Heart left ventricle (tissue), 16 donors: ENCODE results near the gene CNTD1. TPM values are rescaled to one million over a fixed set of nuclear protein-coding genes. Genes with fewer than 3 reads are reported as not detected.
A peak's percentile ranks its signal among the peaks of the same experiment; 100 is the strongest.

ENCODE experiments used
- ATAC-seq, 4 donors: fragments of 200-7000 bp; cut with Tn5 transposase; one replicate each; pipeline ENCODE4 v1.9.1; 2020 to 2022; ENCODE audit warnings: moderate library complexity in 4 of 4, mild to moderate bottlenecking in 3 of 4, moderate number of reproducible peaks in 1 of 4
- DNase-seq, 5 donors: peaks; one replicate each; pipeline ENCODE4 v3.0.0-alpha.2; 2020
- H3K27ac ChIP-seq, 12 donors: fragments of 200-600 bp; sonication (generic) in 4 of 12; one replicate each; pipeline versions ENCODE4 v1.5.0 to v1.8.0; 2016 to 2022; ENCODE audit warnings: mild to moderate bottlenecking in 2 of 12
- H3K27me3 ChIP-seq, 9 donors: fragments of 200-600 bp; sonication (generic) in 2 of 9; one replicate each; pipeline versions ENCODE4 v1.5.1 to v1.8.0; 2016 to 2022; ENCODE audit warnings: mild to moderate bottlenecking in 3 of 9
- H3K36me3 ChIP-seq, 9 donors: fragments of 200-600 bp; sonication (generic) in 2 of 9; one replicate each; pipeline versions ENCODE4 v1.5.0 to v1.8.0; 2018 to 2022; ENCODE audit warnings: mild to moderate bottlenecking in 2 of 9
- H3K4me1 ChIP-seq, 12 donors: fragments of 200-600 bp; sonication (generic) in 4 of 12; one replicate each; pipeline versions ENCODE4 v1.5.0 to v1.8.0; 2016 to 2022; ENCODE audit warnings: mild to moderate bottlenecking in 3 of 12
- H3K4me3 ChIP-seq, 12 donors: fragments of 200-600 bp; sonication (generic) in 4 of 12; one replicate each; pipeline versions ENCODE4 v1.5.0 to v1.8.0; 2017 to 2022; ENCODE audit warnings: mild to moderate bottlenecking in 9 of 12, moderate library complexity in 4 of 12
- H3K9me3 ChIP-seq, 12 donors: fragments of 200-600 bp; sonication (generic) in 4 of 12; one replicate each; pipeline versions ENCODE4 v1.5.0 to v1.8.0; 2016 to 2022; ENCODE audit warnings: mild to moderate bottlenecking in 1 of 12
- POLR2A ChIP-seq, 2 donors: fragments of 450-650 bp; IDR thresholded peaks; one replicate each; pipeline ENCODE4 v1.6.1; 2017; ENCODE audit warnings: antibody characterized with exemption in 2 of 2, mild to moderate bottlenecking in 2 of 2, moderate library complexity in 2 of 2
- WGBS, 4 donors: extraction: QIAGEN DNeasy Blood & Tissue Kit in 2 of 4; methylation state at CpG; one replicate each; pipeline versions ENCODE4 v1.1.5 to v1.1.7; 2013 to 2018; 5-methylcytosine and 5-hydroxymethylcytosine counted together
- intact Hi-C, 10 donors: fragments of 100-400 bp; cut with DNase I; formaldehyde crosslinking; loops; one replicate each; pipeline versions ENCODE4 v1.11.1 to v1.14.2; 2022
- polyA plus RNA-seq, 2 donors: library from polyadenylated mRNA; stranded (reverse); fragments of 200-250 nt; gene quantifications; one replicate each; pipeline ENCODE4 v1.2.3, GENCODE V29; 2013
- total RNA-seq, 9 donors: library from RNA; depleted of rRNA in 2 of 9; stranded (reverse); fragments of >200 nt in 2 of 9; fragmentation: NEBNext Ultra II Directional in 3 of 9; extraction: Animal tissue kit (Norgen Biotek cat#: 25700) in 3 of 9; gene quantifications; one replicate each; pipeline versions ENCODE4 v1.1.0 to v1.2.4, GENCODE V29; 2016 to 2023
- TF ChIP-seq, protein P1 (sequence below), 12 donors: fragments of 200-600 bp; sonication (generic) in 4 of 12; IDR thresholded peaks; one replicate each; pipeline versions ENCODE4 v1.5.0 to v1.8.0; 2018 to 2022; ENCODE audit warnings: antibody characterized with exemption in 12 of 12, mild to moderate bottlenecking in 5 of 12
- donor health status: ischemic (EF 13 %, LVEDD 7.1; RV severe dilation, severe dysfunction).
- donor health status: healthy with polysubstance abuse.
- donor health status: DM: no; HTN: yes; CAD: no.
- donor health status: DM: no; HTN: no; CAD: no.
- donor health status: ischemic (EF 25% LVEDD 6.9; RV normal size, moderate dysfunction).
- donor health status: ischemic (EF 25% LVEDD 5.7; RV mildly dilated, moderate dysfunction).
- donor health status: healthy.
- donor health status: DM: yes; HTN: yes; CAD: no.
- donor health status: ischemic (EF 35%, LVEDD 5.7; RV mildly dilated, moderate dysfunction).
- donor health status: nonischemic (EF 11% LVEDD 7.7; RV severe dilation, severe dysfunction).
- donor health status: DM: yes; HTN: yes; CAD: no.
- donor health status: PGD.
- donor health status: ischemic (EF 29% LVEDD 5.4; RV normal size, mild dysfunction).
- donor health status: nonischemic (EF 23%, LVEDD 6.1; RV moderate dilation, normal function).

Gene CNTD1
- total and polyA plus RNA-seq, 11 donors = 0.10 to 0.38 TPM; not detected in 9

DNA sequence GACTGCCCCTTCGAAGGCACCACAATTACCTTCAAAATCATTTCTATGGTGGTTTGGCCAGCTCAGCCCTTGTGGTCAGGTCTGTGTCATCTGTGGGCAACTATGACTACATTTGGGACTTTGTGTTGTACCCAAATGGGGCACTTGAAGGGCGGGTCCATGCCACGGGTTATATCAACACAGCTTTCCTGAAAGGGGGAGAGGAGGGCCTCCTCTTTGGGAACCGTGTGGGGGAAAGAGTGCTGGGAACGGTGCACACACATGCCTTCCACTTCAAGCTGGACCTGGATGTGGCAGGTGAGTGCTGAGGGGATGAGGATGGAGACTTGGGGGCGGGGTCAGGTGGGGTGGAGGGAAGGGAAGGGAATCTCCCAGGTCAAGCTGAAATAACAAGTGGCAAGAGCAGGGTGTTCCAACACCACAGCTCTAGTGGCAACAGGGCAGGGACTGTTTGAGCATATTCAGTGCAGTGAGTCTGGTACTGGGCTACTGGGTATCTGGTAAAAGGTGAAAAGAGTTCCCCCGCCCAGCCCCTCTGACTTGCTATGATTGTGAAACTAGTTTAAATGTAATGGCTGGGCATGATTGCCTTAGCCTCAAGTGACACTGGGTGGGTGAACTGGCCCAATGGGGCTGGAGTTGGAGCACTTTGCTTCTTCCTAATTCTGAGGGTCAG is 47.4 kb downstream of the CNTD1 start:
- WGBS, 4 donors = 75 to 81% (median 78%) methylated on average over 7 of the region's 7 CpGs
- H3K4me1 ChIP-seq = peaks cover 0 to 29% (median 10%) of the 10 kb centered on the region in 12 donors
- H3K4me3 ChIP-seq = no peak overlapping the region
- intact Hi-C loops = loop anchor here in 4 of 10 donors (2.0 to 5.0 kb wide), 3 partner anchors 46 to 91 kb away; no protein-coding TSS in a partner anchor
- H3K36me3 ChIP-seq = peaks cover 0 to 48% (median 45%) of the 10 kb centered on the region in 9 donors
- DNase-seq (no peak), ATAC-seq (no peak)
- peak overlapping the region in 1 of 12 donors; percentile 27 for H3K27ac ChIP-seq
- TF ChIP-seq POLR2A (IDR thresholded peaks at IDR 0.05) = no peak
- TF ChIP-seq, protein P1, sequence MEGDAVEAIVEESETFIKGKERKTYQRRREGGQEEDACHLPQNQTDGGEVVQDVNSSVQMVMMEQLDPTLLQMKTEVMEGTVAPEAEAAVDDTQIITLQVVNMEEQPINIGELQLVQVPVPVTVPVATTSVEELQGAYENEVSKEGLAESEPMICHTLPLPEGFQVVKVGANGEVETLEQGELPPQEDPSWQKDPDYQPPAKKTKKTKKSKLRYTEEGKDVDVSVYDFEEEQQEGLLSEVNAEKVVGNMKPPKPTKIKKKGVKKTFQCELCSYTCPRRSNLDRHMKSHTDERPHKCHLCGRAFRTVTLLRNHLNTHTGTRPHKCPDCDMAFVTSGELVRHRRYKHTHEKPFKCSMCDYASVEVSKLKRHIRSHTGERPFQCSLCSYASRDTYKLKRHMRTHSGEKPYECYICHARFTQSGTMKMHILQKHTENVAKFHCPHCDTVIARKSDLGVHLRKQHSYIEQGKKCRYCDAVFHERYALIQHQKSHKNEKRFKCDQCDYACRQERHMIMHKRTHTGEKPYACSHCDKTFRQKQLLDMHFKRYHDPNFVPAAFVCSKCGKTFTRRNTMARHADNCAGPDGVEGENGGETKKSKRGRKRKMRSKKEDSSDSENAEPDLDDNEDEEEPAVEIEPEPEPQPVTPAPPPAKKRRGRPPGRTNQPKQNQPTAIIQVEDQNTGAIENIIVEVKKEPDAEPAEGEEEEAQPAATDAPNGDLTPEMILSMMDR (IDR thresholded peaks at IDR 0.05) = no peak
- H3K9me3 ChIP-seq = no peaks in the 10 kb centered on the region
- no peaks in the 10 kb centered on the region for H3K27me3 ChIP-seq

DNA sequence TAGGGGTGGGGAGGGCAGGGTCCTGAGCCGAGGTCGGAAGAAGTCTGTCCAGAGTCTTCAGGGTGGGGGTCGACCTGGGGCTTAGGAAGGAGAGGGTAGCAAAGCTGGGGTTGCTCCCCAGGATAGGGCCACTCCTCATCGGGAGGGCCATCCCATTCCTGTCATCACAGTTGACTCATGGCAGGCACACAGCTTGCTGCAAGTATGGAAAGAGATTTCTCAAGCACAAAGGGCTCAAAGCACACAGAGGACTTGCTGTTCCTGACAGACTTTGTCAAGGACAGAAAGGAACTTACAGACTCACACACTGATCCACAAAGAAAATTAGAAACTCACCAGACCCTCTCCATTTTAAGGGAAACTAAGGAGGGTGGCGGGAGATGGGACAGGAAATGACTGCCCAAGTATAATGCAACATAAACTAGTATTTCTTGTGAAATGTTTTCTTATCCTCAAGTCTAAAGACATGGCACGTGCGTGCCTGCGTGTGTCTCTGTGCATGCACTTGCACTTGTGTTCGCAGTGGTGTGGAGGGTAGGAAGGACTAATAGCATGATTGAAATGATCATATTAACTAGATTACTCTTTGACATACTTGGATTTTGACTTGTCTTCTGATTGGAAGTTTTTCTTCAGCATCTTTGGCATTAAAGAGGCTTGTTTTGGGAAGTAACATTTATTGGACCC is 48.1 kb downstream of the CNTD1 start:
- H3K27me3 ChIP-seq = no peaks in the 10 kb centered on the region
- no peak overlapping the region for H3K4me3 ChIP-seq
- 62 to 69% (median 63%) methylated on average over 8 to 9 of the region's 9 CpGs for WGBS, 4 donors
- H3K36me3 ChIP-seq = peaks cover 0 to 41% (median 38%) of the 10 kb centered on the region in 9 donors
- peaks cover 0 to 29% (median 10%) of the 10 kb centered on the region in 12 donors for H3K4me1 ChIP-seq
- DNase-seq (no peak), ATAC-seq (peak in 2 of 4 donors; percentile 28 to 46)
- H3K9me3 ChIP-seq = no peaks in the 10 kb centered on the region
- peak overlapping the region in 2 of 12 donors; percentile 24 to 27 for H3K27ac ChIP-seq
- intact Hi-C loops = loop anchor here in 1 of 10 donors (5.0 kb wide), 1 partner anchor 46 kb away; no protein-coding TSS in a partner anchor
- TF ChIP-seq, protein P1 (IDR thresholded peaks at IDR 0.05) = no peak
- TF ChIP-seq POLR2A (IDR thresholded peaks at IDR 0.05) = no peak

DNA sequence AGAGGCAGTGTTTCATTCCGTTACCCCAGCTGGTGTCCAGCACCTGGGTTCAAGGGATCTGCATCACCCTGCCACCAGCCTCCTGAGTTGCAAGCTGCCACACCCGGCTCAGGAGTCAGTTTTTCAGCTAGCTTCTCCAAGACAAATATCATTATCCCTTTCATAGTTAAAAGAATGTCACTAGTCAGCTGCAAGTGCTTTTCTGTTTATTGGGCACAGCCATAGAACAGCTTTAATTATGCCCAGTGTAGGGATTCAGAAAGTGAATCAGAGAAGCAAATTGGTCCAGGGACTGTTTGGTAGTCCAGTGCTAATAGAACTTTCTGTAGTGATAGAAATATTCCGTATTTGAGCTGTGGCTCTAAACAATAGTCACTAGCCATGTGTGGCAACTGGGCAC is 49.4 kb downstream of the CNTD1 start:
- no peak overlapping the region for H3K4me3 ChIP-seq
- H3K4me1 ChIP-seq = peaks cover 0 to 32% (median 10%) of the 10 kb centered on the region in 12 donors
- peaks cover 0 to 28% (median 24%) of the 10 kb centered on the region in 9 donors for H3K36me3 ChIP-seq
- H3K27me3 ChIP-seq = no peaks in the 10 kb centered on the region
- 91 to 97% (median 95%) methylated on average over 3 of the region's 3 CpGs for WGBS, 4 donors
- no peak overlapping the region for H3K27ac ChIP-seq
- intact Hi-C loops = loop anchor here in 1 of 10 donors (5.0 kb wide), 1 partner anchor 44 kb away; no protein-coding TSS in a partner anchor
- no peaks in the 10 kb centered on the region for H3K9me3 ChIP-seq
- no peak for TF ChIP-seq POLR2A (IDR thresholded peaks at IDR 0.05)
- TF ChIP-seq, protein P1 (IDR thresholded peaks at IDR 0.05) = no peak
- no peak for DNase-seq
- ATAC-seq = no peak

GRCh38 chr17:42849031-42849430 is 50.4 kb downstream of the CNTD1 start:
- 84 to 91% (median 90%) methylated on average over 4 to 9 of the region's 9 CpGs for WGBS, 4 donors
- DNase-seq (no peak), ATAC-seq (no peak)
- Histone ChIP-seq H3K36me3 (peaks cover 0 to 18% (median 17%) of the 10 kb centered on the region in 9 donors), H3K4me3 (no peak overlapping the region), H3K27me3 (no peaks in the 10 kb centered on the region), H3K4me1 (peaks cover 0 to 28% (median 9%) of the 10 kb centered on the region in 12 donors), H3K27ac (no peak overlapping the region), H3K9me3 (no peaks in the 10 kb centered on the region)
- no peak for TF ChIP-seq POLR2A (IDR thresholded peaks at IDR 0.05)
- TF ChIP-seq, protein P1 (IDR thresholded peaks at IDR 0.05) = no peak
- intact Hi-C loops = loop anchor here in 1 of 10 donors (5.0 kb wide), 1 partner anchor 43 kb away; no protein-coding TSS in a partner anchor
